AG04449 (cell line): ENCODE results near the gene SLC15A5.
A peak's percentile ranks its signal among the peaks of the same experiment; 100 is the strongest.

ENCODE experiments used
- CTCF ChIA-PET: fragments of 350-600 bp; formaldehyde crosslinking; extraction: SDS; loops from one replicate; lab custom pipeline; 2021; ENCODE audit warnings: antibody characterized with exemption; lab: Yijun Ruan, JAX
- POLR2A ChIA-PET: fragments of 400-600, 350-600 bp; formaldehyde crosslinking; extraction: SDS; loops from one replicate; lab custom pipeline; 2020; ENCODE audit warnings: antibody characterized with exemption, inconsistent platforms; lab: Yijun Ruan, JAX
- DNase-seq: peaks from one replicate; pipeline ENCODE4 v3.0.0-alpha.2; 2010; ENCODE audit warnings: low read depth, low spot score
- H3K4me3 ChIP-seq: 2 replicates; pipeline ENCODE4 v1.5.1; 2011; ENCODE audit warnings: low read depth, mild to moderate bottlenecking, control low read depth, low read length
- TF ChIP-seq, protein P1 (sequence below): IDR thresholded peaks from one replicate; pipeline ENCODE4 v1.5.1; 2011; ENCODE audit warnings: mild to moderate bottlenecking, moderate library complexity, low read length, control low read depth, inconsistent platforms; ENCODE audit not compliant: insufficient read depth; ENCODE audit errors: missing control alignments

SLC15A5 gene, protein sequence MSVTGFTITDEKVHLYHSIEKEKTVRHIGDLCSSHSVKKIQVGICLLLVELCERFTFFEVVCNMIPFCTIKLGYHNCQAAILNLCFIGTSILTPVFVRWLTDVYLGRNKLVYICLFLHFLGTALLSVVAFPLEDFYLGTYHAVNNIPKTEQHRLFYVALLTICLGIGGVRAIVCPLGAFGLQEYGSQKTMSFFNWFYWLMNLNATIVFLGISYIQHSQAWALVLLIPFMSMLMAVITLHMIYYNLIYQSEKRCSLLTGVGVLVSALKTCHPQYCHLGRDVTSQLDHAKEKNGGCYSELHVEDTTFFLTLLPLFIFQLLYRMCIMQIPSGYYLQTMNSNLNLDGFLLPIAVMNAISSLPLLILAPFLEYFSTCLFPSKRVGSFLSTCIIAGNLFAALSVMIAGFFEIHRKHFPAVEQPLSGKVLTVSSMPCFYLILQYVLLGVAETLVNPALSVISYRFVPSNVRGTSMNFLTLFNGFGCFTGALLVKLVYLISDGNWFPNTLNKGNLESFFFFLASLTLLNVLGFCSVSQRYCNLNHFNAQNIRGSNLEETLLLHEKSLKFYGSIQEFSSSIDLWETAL

DNA sequence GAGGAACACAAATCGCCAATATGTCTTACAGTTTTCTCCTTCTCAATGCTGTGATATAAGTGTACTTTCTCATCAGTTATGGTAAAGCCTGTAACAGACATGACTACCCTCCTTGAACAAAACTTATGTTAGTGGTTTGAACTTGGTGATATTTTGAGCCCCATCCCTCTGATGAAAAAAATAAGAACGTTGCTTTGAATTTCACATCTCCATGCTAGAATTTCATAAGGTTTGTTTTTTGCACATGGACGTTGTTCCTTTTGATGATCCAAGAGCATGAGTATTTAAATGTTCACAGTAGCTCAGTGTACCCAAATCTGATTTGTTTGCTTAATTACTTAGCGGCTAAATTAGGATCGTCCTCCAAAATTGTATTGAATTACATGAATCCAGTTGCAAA lies at the start of gene SLC15A5:
TSS of gene SLC15A5 (minus strand) at position 101 of the 400 bp plus-strand sequence. CDS start at position 101, 0 bp downstream.
- POLR2A ChIA-PET: no interaction called here

DNA sequence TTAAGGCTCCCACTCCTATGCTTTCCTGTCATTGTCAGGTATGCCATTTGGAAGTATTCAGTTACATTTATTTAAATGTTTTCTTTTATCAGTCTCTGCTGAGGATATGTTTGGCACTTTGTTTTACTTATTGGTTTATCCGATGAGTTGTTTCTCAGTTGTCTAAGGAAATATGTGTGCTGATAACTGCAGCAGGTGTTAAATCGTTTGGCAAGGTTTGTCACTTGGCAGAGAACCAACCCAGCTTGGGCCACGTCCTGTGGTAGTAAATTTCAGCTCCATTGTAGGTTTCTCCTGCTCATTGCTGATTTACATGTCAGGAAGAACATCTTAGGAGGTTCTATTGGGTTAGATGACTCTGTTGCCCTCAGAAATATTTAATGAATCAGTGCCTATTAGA lies 47.9 kb upstream of the SLC15A5 start:
- ChIA-PET POLR2A (no interaction called here), CTCF (no interaction called here)
- DNase-seq: no peak
- H3K4me3 ChIP-seq: no peak overlapping the region
- TF ChIP-seq, protein P1, sequence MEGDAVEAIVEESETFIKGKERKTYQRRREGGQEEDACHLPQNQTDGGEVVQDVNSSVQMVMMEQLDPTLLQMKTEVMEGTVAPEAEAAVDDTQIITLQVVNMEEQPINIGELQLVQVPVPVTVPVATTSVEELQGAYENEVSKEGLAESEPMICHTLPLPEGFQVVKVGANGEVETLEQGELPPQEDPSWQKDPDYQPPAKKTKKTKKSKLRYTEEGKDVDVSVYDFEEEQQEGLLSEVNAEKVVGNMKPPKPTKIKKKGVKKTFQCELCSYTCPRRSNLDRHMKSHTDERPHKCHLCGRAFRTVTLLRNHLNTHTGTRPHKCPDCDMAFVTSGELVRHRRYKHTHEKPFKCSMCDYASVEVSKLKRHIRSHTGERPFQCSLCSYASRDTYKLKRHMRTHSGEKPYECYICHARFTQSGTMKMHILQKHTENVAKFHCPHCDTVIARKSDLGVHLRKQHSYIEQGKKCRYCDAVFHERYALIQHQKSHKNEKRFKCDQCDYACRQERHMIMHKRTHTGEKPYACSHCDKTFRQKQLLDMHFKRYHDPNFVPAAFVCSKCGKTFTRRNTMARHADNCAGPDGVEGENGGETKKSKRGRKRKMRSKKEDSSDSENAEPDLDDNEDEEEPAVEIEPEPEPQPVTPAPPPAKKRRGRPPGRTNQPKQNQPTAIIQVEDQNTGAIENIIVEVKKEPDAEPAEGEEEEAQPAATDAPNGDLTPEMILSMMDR: no peak

More for the DNA sequence above, at the start of gene SLC15A5:
- TF ChIP-seq, protein P1: no peak
- CTCF ChIA-PET: no interaction called here
- no peak within 1 kb of the TSS for H3K4me3 ChIP-seq
- no peak for DNase-seq

DNA sequence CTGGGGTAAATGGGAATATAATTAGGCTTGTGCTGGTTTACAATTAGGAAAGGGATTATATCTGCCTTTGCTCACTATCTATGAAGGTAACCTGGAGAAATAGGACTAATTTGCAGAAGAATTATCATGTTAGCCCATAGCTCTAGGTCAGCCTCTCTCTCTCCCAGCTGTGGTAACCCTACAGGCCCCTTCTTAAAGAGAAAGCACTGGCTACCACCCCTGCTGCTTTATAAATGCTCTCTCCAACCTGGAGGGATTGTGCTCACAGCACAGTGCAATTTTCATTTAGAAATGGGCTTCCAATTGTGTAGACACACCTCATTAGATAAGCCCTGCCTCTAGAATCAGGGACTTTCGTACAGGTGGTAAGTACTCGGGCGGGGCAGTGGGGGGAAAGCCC lies 47.3 kb upstream of the SLC15A5 start:
- no peak for DNase-seq
- ChIA-PET CTCF (no interaction called here), POLR2A (no interaction called here)
- TF ChIP-seq, protein P1: no peak
- no peak overlapping the region for H3K4me3 ChIP-seq

DNA sequence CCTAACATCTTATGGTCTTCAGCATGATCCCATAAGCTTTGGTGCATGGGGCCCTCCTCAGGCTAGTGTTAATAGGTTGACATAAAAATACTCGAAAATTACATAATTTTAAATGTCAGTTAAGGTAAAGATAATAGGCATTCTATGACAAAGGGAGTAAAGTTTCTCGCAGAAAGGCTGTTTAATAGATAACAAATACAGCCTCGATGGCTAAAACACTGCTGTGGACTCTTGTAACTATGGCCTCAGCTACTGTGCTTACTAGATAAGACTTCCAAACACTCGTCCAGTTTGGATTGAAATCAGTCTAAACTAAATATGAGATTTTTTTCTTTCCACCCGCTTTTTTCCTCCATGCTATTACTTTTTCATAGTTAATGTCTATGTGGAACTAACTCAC lies 46.8 kb upstream of the SLC15A5 start:
- CTCF ChIA-PET: no interaction called here

DNA sequence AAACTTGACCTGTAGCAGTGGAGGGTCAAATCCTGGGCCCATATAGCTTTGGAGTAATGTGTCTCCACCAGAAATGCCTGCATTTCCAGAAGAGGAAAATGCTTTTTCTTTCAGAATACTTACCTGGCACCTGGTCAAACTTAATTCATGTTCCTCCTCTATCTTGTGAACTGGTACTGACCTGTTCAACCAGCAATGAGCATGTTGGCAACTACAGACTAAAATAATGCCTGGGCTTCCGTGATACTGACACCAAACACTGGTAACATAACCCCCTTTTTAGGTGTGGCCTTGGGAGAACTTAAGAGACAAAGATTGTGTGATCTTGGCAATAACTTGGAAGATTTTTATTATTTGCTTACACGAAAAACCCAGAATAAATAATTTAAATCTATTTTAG lies 46.2 kb upstream of the SLC15A5 start:
- H3K4me3 ChIP-seq: no peak overlapping the region
- POLR2A ChIA-PET: no interaction called here
- DNase-seq: no peak
- CTCF ChIA-PET: no interaction called here
- TF ChIP-seq, protein P1: no peak

More for the DNA sequence above, 46.8 kb upstream of the SLC15A5 start:
- TF ChIP-seq, protein P1: no peak
- no peak for DNase-seq
- no peak overlapping the region for H3K4me3 ChIP-seq
- POLR2A ChIA-PET: no interaction called here

DNA sequence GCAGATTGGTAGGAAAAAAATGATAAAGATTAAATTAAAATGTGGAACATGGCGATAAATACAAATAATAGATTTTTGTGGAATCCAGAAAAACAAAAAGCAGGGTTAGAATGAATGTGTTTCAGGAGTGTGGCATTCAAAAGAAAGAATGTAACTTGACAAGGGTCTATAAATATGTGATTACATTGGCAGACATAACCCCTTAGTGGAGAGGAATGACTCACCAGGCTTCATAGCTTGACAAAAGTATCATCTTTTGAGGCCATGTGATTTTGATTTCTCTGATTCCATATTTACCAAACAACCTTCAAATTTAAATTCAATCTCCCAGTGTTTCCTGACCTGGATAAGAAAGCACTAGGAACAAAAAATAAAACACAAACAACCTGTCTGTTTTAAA lies 45.5 kb upstream of the SLC15A5 start:
- peak; percentile 10 for DNase-seq
- ChIA-PET POLR2A (no interaction called here), CTCF (no interaction called here)
- H3K4me3 ChIP-seq: no peak overlapping the region
- TF ChIP-seq, protein P1: no peak
